HG02571 (cell line): ENCODE data around the gene BBX.
"Not testable (repeated sequence)": the region's sequence is repeated elsewhere in the genome, so short reads cannot be mapped to it uniquely, and the experiment has no call there.

Source experiments
- ATAC-seq: cut with Tn5 transposase; IDR thresholded peaks from one replicate; pipeline ENCODE4 v1.9.1; 2021; ENCODE audit warnings: mild to moderate bottlenecking, moderate library complexity; ENCODE audit not compliant: unreplicated experiment

The BBX gene

GRCh38 chr3:107679921-107680320 lies 157.2 kb downstream of the BBX start:
- no peak for ATAC-seq

DNA sequence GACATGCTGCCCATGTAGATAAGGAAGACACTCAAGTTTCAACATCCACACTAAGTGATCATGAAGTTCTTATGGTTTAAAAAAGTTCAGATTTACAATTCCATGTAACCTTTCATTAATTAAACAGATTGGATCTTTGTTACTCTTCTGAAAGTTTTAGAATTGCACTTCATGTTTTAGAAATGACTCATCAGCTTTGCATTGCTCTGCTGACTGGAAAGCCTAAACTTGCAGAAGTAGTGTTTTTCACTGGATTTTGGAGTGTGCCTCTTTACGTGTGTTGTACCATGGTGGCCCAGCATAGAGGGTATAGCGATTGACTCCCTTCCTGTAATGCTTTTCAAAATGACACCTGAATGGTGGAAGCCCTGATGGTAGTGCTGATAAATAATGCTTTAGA lies 157.9 kb downstream of the BBX start:
- ATAC-seq, result no peak

- ATAC-seq, result no peak
Observed at GRCh38 chr3:107681396-107681795, 158.6 kb downstream of the BBX start.

DNA sequence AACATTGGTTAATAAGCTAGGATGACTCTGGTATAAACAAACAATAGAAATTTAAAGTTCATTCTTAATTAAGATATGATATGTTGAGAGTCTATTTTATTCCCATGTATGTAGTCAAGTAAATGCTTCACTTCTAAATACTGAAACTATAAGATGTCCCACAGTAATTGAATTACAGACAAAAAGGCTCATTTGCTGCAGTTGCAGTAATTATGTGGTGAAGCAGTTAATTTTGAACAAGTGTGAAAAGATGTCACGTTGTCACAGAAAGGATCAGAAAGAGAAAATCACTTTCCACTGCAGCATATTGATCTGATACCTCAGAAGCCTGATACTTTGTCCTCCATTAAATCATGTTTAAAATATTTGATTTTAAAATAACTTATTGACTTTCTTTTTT lies 159.8 kb downstream of the BBX start:
- no peak for ATAC-seq

GRCh38 chr3:107683447-107683846 lies 160.7 kb downstream of the BBX start:
- no peak for ATAC-seq

DNA sequence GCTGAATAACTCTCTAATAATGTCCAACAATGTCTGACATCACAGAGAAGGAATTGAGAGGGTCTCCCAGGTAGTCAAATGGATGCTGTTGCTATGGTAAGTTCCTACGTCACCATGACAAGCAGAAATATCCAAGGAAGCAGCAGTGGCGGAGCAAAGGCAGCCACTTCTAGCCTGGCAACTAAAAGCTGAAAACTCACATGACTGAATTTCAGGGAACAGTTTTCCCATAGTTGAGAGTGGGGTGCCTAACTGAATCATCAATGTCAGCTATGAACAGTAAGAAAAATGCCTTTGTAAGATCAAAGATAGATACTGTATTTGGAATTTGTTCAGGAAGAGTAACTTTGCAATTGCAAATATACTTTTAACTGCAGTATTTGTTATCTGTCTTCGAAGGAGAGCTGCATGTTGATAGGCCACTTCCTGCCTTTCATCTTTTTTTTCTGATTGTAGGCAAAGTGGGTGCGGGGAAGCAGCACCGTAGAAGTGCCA lies 161.7 kb downstream of the BBX start:
- ATAC-seq, result no peak

GRCh38 chr3:107685383-107685782 lies 162.6 kb downstream of the BBX start:
- ATAC-seq, result no peak

GRCh38 chr3:107687056-107687581 lies 164.4 kb downstream of the BBX start:
- ATAC-seq, result no peak

DNA sequence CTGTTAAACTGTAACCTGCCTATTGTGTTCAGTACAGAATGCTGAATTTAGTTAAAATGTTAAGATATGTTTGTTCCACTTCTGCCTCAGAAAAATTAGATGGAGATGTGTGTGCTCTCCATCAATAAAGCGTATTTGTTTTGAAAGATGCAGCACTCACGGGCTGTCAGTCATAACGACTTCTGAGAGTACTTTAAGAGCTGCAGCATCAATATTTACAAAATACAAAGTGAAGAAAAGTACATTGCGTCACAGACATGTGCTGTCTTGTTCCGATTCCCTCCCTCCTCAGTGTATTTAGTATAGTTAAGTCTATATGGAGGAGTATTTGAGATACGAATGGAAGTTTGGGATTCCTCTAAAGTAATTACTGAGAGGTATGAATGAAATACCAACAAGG lies 166.6 kb downstream of the BBX start:
- ATAC-seq, result no peak

- ATAC-seq, result no peak
Observed at GRCh38 chr3:107690522-107691138, 167.9 kb downstream of the BBX start.

- ATAC-seq, result not testable (repeated sequence)
Observed at GRCh38 chr3:107691984-107692383, 169.2 kb downstream of the BBX start.

- not testable (repeated sequence) for ATAC-seq
Observed at GRCh38 chr3:107697348-107697747, 174.6 kb downstream of the BBX start.

GRCh38 chr3:107697855-107698254 lies 175.1 kb downstream of the BBX start:
- ATAC-seq, result not testable (repeated sequence)

DNA sequence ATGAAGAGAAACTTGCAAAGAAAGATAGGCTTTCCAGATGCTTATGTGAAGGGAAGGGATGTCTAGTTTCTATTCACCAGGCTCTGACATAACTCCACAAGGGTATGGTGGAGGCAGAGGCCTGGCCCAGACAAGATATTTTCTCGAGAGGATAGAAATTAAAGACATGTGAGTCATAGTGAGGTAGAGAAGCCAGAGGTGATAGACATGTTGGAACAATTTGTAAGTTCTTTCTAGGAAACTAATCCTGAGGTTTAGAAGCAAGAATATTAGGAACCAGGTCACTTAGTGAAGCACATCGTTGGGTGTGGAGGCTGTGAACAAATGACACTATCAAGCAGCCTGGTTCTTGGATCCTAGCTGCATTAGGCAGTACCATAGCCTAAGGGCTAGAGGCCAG lies 176.9 kb downstream of the BBX start:
- no peak for ATAC-seq

DNA sequence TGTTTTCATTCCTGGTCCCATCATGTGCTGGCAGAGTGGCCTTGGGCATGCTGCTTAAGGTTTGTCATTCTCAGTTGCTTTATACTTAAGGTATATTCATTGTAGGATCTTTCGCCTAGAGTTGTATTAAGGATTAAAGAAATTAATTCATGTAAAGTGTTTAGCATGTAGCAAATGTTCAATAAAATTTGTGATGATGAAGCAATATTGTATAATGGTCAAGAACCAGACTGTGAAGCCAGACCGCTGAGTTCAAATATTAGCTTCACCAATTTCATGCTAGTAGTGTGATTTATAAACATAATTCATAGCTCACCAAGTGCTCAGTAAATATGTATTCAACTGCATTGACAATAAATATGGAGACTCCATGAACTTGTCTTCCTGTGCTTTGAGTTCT lies 178.5 kb downstream of the BBX start:
- ATAC-seq, result no peak

DNA sequence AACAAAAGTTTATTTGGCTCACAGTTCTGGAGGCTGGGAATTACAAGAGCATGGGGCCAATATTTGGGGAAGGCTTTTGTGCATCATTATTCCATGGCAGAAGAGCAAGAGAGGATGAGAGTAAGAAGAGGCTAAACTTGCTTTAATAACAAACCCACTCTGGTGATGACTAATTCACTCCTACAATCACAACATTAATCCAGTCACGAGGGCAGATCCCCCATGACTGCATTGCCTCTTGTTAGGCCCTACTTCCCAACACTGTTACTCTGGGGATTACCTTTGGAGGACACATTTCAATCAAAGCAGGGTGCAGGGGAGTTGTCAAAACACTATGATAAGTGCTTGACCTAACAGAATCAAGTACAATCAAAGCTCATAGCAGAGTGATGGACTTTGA lies 181.7 kb downstream of the BBX start:
- no peak for ATAC-seq

- no peak for ATAC-seq
Observed at GRCh38 chr3:107705046-107705445, 182.3 kb downstream of the BBX start.

DNA sequence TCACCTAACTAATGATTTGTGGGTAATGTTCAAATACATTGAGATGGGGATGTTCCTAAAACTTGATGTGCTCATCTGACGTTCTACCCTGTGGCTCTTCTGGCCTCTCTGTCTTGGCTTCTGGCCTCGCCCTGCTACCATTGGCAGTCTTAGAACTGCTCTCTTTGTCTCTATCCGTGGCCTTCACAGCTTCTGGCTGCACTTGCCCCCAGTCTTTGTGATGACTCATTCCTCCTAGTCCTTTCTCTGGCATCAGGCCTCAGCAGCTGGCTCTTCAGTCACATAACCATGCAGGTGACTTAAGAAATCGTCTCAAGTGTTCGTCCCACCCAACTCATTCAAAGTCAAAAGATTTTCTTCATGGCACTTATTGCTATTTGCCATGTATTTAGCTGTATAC lies 188.1 kb downstream of the BBX start:
- ATAC-seq, result no peak

DNA sequence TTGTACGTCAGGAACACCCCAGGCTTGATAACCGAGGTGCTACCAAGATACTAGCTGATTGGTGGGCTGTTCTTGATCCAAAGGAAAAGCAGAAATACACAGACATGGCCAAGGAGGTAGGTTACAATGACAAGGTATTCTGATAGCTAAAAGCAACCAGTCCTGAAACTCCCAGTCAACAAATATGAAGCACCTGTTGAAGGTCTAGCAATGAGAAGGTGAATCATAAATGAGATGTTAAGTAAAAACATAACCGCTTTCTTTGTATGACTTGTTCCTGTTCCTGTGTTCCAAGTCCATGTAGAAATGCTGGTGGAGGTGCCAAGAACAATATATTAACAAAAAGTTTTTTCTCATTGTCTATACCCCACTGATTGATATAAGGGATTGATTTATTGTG lies 194.0 kb downstream of the BBX start:
- no peak for ATAC-seq

DNA sequence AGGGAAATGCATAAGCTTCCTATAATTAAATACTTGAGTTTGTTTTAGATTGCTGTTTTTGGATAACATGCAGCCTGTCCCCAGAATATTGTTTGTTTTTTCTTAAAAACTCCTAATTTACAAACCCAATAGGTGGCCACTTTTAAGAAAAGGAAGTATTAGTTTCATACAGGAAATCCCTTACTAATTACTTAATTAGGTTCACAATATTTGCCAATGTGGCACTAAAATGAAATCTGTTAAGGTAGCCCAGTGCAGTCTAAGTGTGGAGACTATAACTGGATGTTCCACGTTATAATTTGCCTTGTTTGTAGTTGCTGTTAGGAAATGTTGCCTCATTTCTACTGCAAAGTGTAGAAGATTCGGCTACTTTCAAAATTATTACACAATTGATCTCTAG lies 195.8 kb downstream of the BBX start:
- no peak for ATAC-seq

DNA sequence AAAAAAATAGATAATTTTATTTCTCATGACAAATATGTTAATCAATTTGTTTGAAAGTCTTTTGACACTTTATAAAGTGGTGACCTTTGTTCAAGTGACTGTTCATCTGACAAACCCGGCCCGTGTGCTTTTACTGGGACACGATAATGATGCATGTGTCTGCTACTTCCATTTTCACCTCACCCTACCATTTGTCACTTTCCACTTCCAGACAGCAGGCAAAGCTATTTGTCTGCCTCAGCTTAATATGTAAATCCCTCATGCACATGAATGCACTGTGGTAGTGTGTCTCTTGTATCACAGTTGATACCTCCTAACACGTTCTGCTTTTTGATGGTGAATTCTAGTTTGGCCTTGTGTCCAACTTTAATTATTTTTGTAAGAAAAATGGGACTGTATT lies 204.3 kb downstream of the BBX start:
- no peak for ATAC-seq

DNA sequence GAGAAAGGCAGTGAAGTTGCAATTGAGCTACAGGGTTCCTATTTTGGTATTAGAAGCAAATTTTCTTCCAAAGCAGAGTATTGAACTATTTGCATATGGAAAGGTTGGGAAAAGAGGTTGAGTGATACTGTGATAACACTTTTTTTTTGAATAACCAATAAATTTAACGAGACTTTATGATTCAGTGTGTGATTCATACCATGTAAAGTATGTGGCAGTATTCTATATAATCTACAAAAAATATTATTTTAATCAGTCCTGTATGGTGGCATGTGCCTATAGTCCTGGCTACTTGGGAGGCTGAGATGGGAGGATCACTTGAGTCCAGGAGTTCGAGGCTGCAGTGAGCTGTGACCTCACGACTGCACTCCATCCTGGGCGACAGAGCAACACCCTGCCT lies 206.9 kb downstream of the BBX start:
- ATAC-seq, result no peak

DNA sequence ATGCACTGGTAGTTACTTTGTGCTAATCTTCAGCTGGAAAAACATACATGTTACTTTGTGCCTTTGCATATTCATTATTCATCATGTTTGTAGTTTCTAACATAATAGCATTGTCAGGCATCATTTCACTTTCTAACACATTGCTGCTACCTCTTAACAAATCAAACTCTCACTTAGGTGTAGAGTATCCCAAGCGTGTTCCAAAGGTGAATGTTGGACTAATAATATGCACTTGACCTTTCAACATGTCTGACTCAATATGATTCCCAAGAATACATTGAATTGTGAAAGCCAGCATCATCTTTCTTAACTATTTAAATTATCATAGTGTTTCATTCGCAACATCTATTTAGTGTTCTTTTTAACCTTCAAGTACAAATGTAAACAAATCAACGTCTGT lies 211.6 kb downstream of the BBX start:
- no peak for ATAC-seq
